Progenitor cell of endocrine pancreas (in vitro differentiated cells): ENCODE results near the gene C19orf18. TPM values are rescaled to one million over a fixed set of nuclear protein-coding genes. Genes with fewer than 3 reads are reported as not detected.

Experiments
- DNase-seq: peaks from one replicate; pipeline ENCODE4 v3.0.0; 2021; ENCODE audit warnings: low spot score; ENCODE audit not compliant: unreplicated experiment
- H3K27ac Mint-ChIP-seq: 2 replicates; pipeline ENCODE4 v1.8.0; 2021; ENCODE audit warnings: mild to moderate bottlenecking, moderate library complexity, mixed read lengths
- H3K27me3 Mint-ChIP-seq: 2 replicates; pipeline ENCODE4 v1.8.0; 2021; ENCODE audit warnings: mixed read lengths
- H3K36me3 Mint-ChIP-seq: 2 replicates; pipeline ENCODE4 v1.8.0; 2022; ENCODE audit warnings: mixed read lengths; ENCODE audit not compliant: insufficient read depth
- H3K4me1 Mint-ChIP-seq: 2 replicates; pipeline ENCODE4 v1.8.0; 2021; ENCODE audit warnings: low read depth, mixed read lengths
- H3K4me3 Mint-ChIP-seq: 2 replicates; pipeline ENCODE4 v1.8.0; 2021; ENCODE audit warnings: low read depth, mild to moderate bottlenecking, moderate library complexity, mixed read lengths
- H3K9me3 Mint-ChIP-seq: 2 replicates; pipeline ENCODE4 v1.8.0; 2021; ENCODE audit warnings: low read depth, mixed read lengths
- CTCF ChIP-seq: fragments of 200-600 bp; sonication (generic); IDR thresholded peaks from one replicate; pipeline ENCODE4 v1.5.0; 2021; ENCODE audit warnings: antibody characterized with exemption, mild to moderate bottlenecking; ENCODE audit not compliant: unreplicated experiment
- total RNA-seq: library from RNA; stranded (reverse); gene quantifications from 2 replicates; pipeline ENCODE4 v1.2.1, GENCODE V29; 2021

The C19orf18 gene
- total RNA-seq, 1 donor from 2014 or later, result 1.8 TPM

GRCh38 chr19:57964761-57965160 lies 9.6 kb downstream of the C19orf18 start:
- Mint-ChIP-seq H3K9me3 (peaks cover 36% of the 10 kb centered on the region), H3K4me1 (no peaks in the 10 kb centered on the region), H3K36me3 (peaks cover 23% of the 10 kb centered on the region), H3K27ac (no peak overlapping the region), H3K27me3 (no peaks in the 10 kb centered on the region), H3K4me3 (no peak overlapping the region)
- no peak for TF ChIP-seq CTCF
- DNase-seq, result no peak

- no peaks in the 10 kb centered on the region for H3K4me1 Mint-ChIP-seq
These were observed 12.5 kb downstream of the C19orf18 start for GRCh38 chr19:57961785-57962184.

GRCh38 chr19:57954996-57955395 lies 19.3 kb downstream of the C19orf18 start:
- no peak overlapping the region for H3K4me3 Mint-ChIP-seq
- H3K27me3 Mint-ChIP-seq, result no peaks in the 10 kb centered on the region
- DNase-seq, result no peak
- H3K4me1 Mint-ChIP-seq, result no peaks in the 10 kb centered on the region
- TF ChIP-seq CTCF, result no peak
- peaks cover 42% of the 10 kb centered on the region for H3K9me3 Mint-ChIP-seq
- peaks cover 11% of the 10 kb centered on the region for H3K36me3 Mint-ChIP-seq
- no peak overlapping the region for H3K27ac Mint-ChIP-seq

More at GRCh38 chr19:57961785-57962184, 12.5 kb downstream of the C19orf18 start:
- Mint-ChIP-seq H3K36me3 (peaks cover 20% of the 10 kb centered on the region), H3K9me3 (peaks cover 36% of the 10 kb centered on the region), H3K27me3 (no peaks in the 10 kb centered on the region), H3K27ac (no peak overlapping the region), H3K4me3 (no peak overlapping the region)
- TF ChIP-seq CTCF, result no peak
- no peak for DNase-seq

GRCh38 chr19:57949702-57950101 lies 24.6 kb downstream of the C19orf18 start:
- no peak overlapping the region for H3K27ac Mint-ChIP-seq

GRCh38 chr19:57949296-57949695 lies 25.0 kb downstream of the C19orf18 start:
- H3K4me1 Mint-ChIP-seq, result peaks cover 7% of the 10 kb centered on the region
- no peaks in the 10 kb centered on the region for H3K27me3 Mint-ChIP-seq
- TF ChIP-seq CTCF, result no peak
- H3K4me3 Mint-ChIP-seq, result no peak overlapping the region
- no peak overlapping the region for H3K27ac Mint-ChIP-seq
- H3K36me3 Mint-ChIP-seq, result peaks cover 30% of the 10 kb centered on the region
- no peak for DNase-seq
- H3K9me3 Mint-ChIP-seq, result peaks cover 35% of the 10 kb centered on the region

More at GRCh38 chr19:57949702-57950101, 24.6 kb downstream of the C19orf18 start:
- peaks cover 26% of the 10 kb centered on the region for H3K36me3 Mint-ChIP-seq
- no peaks in the 10 kb centered on the region for H3K27me3 Mint-ChIP-seq
- H3K4me1 Mint-ChIP-seq, result peaks cover 7% of the 10 kb centered on the region
- H3K9me3 Mint-ChIP-seq, result peaks cover 35% of the 10 kb centered on the region
- TF ChIP-seq CTCF, result no peak
- no peak for DNase-seq
- no peak overlapping the region for H3K4me3 Mint-ChIP-seq
